ENCODE measurements around the gene NRG3. TPM values are rescaled to one million over a fixed set of nuclear protein-coding genes. Genes with fewer than 3 reads are reported as not detected.

Gene NRG3
- total and polyA plus RNA-seq, 2 donors (not counting 1 experiment from before 2014, with no cell fraction given): not detected

GRCh38 chr10:82889728-82890127 is 1014.7 kb downstream of the NRG3 start:
- no peak overlapping the region for H3K4me2 ChIP-seq (ENCODE audit: extremely low read depth, insufficient read depth, low read length)
- no peaks in the 10 kb centered on the region for H3K27me3 ChIP-seq (ENCODE audit: control insufficient read depth, insufficient read depth, low read length)
- TF ChIP-seq CTCF (conservative IDR thresholded peaks at IDR 0.05 in 1 of 2, IDR thresholded peaks at IDR 0.05 in 1 of 2; ENCODE audit: low read depth in 1 of 2, low read length in 2 of 2) (no peak), EZH2 (IDR thresholded peaks at IDR 0.05; ENCODE audit: low read length, missing control alignments) (no peak)
- no peaks in the 10 kb centered on the region for H3K36me3 ChIP-seq (ENCODE audit: control insufficient read depth, insufficient read depth, low read length)
- H3K9me3 ChIP-seq (ENCODE audit: control insufficient read depth, insufficient read depth, low read depth, low read length): no peaks in the 10 kb centered on the region
- H3K9ac ChIP-seq (ENCODE audit: insufficient read depth, low read length): no peak overlapping the region
- H4K20me1 ChIP-seq (ENCODE audit: control insufficient read depth, extremely low read depth, insufficient read depth, low read length): no peaks in the 10 kb centered on the region
- no peak for DNase-seq (ENCODE audit: low read depth in 2 of 2)
- no peaks in the 10 kb centered on the region for H3K79me2 ChIP-seq (ENCODE audit: control insufficient read depth, insufficient read depth, low read length)
- H3K27ac ChIP-seq (ENCODE audit: insufficient read depth, low read length): no peak overlapping the region
- no peak overlapping the region for H3K4me3 ChIP-seq (replicated peaks in 1 of 4; ENCODE audit: control extremely low read depth in 1 of 4, insufficient read depth in 1 of 4, low read depth in 3 of 4, low read length in 4 of 4)
- H2AFZ ChIP-seq (ENCODE audit: low read length): no peak overlapping the region
- H3K4me1 ChIP-seq (ENCODE audit: control insufficient read depth, extremely low read depth, insufficient read depth, low read length): no peaks in the 10 kb centered on the region

GRCh38 chr10:82890573-82890972 is 1015.6 kb downstream of the NRG3 start:
- H3K4me2 ChIP-seq (ENCODE audit: extremely low read depth, insufficient read depth, low read length): no peak overlapping the region
- H2AFZ ChIP-seq (ENCODE audit: low read length): no peak overlapping the region
- H3K9ac ChIP-seq (ENCODE audit: insufficient read depth, low read length): no peak overlapping the region
- H3K79me2 ChIP-seq (ENCODE audit: control insufficient read depth, insufficient read depth, low read length): no peaks in the 10 kb centered on the region
- no peaks in the 10 kb centered on the region for H3K36me3 ChIP-seq (ENCODE audit: control insufficient read depth, insufficient read depth, low read length)
- no peaks in the 10 kb centered on the region for H3K27me3 ChIP-seq (ENCODE audit: control insufficient read depth, insufficient read depth, low read length)
- H3K4me1 ChIP-seq (ENCODE audit: control insufficient read depth, extremely low read depth, insufficient read depth, low read length): no peaks in the 10 kb centered on the region
- no peak for DNase-seq (ENCODE audit: low read depth in 2 of 2)
- H3K27ac ChIP-seq (ENCODE audit: insufficient read depth, low read length): no peak overlapping the region
- TF ChIP-seq EZH2 (IDR thresholded peaks at IDR 0.05; ENCODE audit: low read length, missing control alignments) (no peak), CTCF (conservative IDR thresholded peaks at IDR 0.05 in 1 of 2, IDR thresholded peaks at IDR 0.05 in 1 of 2; ENCODE audit: low read depth in 1 of 2, low read length in 2 of 2) (no peak)
- no peak overlapping the region for H3K4me3 ChIP-seq (replicated peaks in 1 of 4; ENCODE audit: control extremely low read depth in 1 of 4, insufficient read depth in 1 of 4, low read depth in 3 of 4, low read length in 4 of 4)
- no peaks in the 10 kb centered on the region for H4K20me1 ChIP-seq (ENCODE audit: control insufficient read depth, extremely low read depth, insufficient read depth, low read length)
- no peaks in the 10 kb centered on the region for H3K9me3 ChIP-seq (ENCODE audit: control insufficient read depth, insufficient read depth, low read depth, low read length)

- Histone ChIP-seq H3K9me3 (ENCODE audit: control insufficient read depth, insufficient read depth, low read depth, low read length) (no peaks in the 10 kb centered on the region), H2AFZ (ENCODE audit: low read length) (no peak overlapping the region), H3K9ac (ENCODE audit: insufficient read depth, low read length) (no peak overlapping the region), H3K36me3 (ENCODE audit: control insufficient read depth, insufficient read depth, low read length) (no peaks in the 10 kb centered on the region), H3K4me2 (ENCODE audit: extremely low read depth, insufficient read depth, low read length) (no peak overlapping the region), H3K27ac (ENCODE audit: insufficient read depth, low read length) (no peak overlapping the region), H4K20me1 (ENCODE audit: control insufficient read depth, extremely low read depth, insufficient read depth, low read length) (no peaks in the 10 kb centered on the region), H3K4me3 (replicated peaks in 1 of 4; ENCODE audit: control extremely low read depth in 1 of 4, insufficient read depth in 1 of 4, low read depth in 3 of 4, low read length in 4 of 4) (no peak overlapping the region), H3K4me1 (ENCODE audit: control insufficient read depth, extremely low read depth, insufficient read depth, low read length) (no peaks in the 10 kb centered on the region), H3K27me3 (ENCODE audit: control insufficient read depth, insufficient read depth, low read length) (no peaks in the 10 kb centered on the region), H3K79me2 (ENCODE audit: control insufficient read depth, insufficient read depth, low read length) (no peaks in the 10 kb centered on the region)
- no peak for TF ChIP-seq EZH2 (IDR thresholded peaks at IDR 0.05; ENCODE audit: low read length, missing control alignments)
- TF ChIP-seq CTCF (conservative IDR thresholded peaks at IDR 0.05 in 1 of 2, IDR thresholded peaks at IDR 0.05 in 1 of 2; ENCODE audit: low read depth in 1 of 2, low read length in 2 of 2): no peak
- DNase-seq (ENCODE audit: low read depth in 2 of 2): no peak
Observed at GRCh38 chr10:82908096-82908495, 1033.1 kb downstream of the NRG3 start.

All from fibroblast of lung (primary cell).